GM23338 (cell line): ENCODE results near the gene KDM4C. TPM values are rescaled to one million over a fixed set of nuclear protein-coding genes. Genes with fewer than 3 reads are reported as not detected.
"Not testable (repeated sequence)": the region's sequence is repeated elsewhere in the genome, so short reads cannot be mapped to it uniquely, and the experiment has no call there.

Experiments used
- ATAC-seq: fragments of 200-7000 bp; cut with Tn5 transposase; 3 replicates; pipeline ENCODE4 v1.9.1; 2020
- DNase-seq: peaks from one replicate; pipeline ENCODE4 v3.0.0-alpha.2; 2015; ENCODE audit warnings: low spot score
- H2AFZ ChIP-seq: fragments of 200-600 bp; sonication (generic); 2 replicates; pipeline ENCODE4 v1.8.0; 2016; ENCODE audit warnings: antibody characterized with exemption, mild to moderate bottlenecking, moderate library complexity
- H3F3A ChIP-seq: fragments of 200-600 bp; sonication (generic); replicated peaks from 2 replicates; pipeline ENCODE4 v1.8.0; 2017; ENCODE audit warnings: antibody characterized with exemption, mixed run types, low read depth
- H3K27ac ChIP-seq: fragments of 200-600 bp; sonication (generic); 2 replicates; pipeline ENCODE4 v1.6.1; 2016; ENCODE audit warnings: low read depth
- H3K27me3 ChIP-seq: fragments of 200-600 bp; sonication (generic); 2 replicates; pipeline ENCODE4 v1.8.0; 2016; ENCODE audit warnings: mild to moderate bottlenecking, mixed run types, moderate library complexity; ENCODE audit not compliant: insufficient read depth
- H3K36me3 ChIP-seq: fragments of 200-600 bp; sonication (generic); 2 replicates; pipeline ENCODE4 v1.8.0; 2016; ENCODE audit warnings: mild to moderate bottlenecking; ENCODE audit not compliant: insufficient read depth
- H3K4me1 ChIP-seq: fragments of 200-600 bp; sonication (generic); 2 replicates; pipeline ENCODE4 v1.8.0; 2016; ENCODE audit warnings: mild to moderate bottlenecking, moderate library complexity; ENCODE audit not compliant: insufficient read depth
- H3K4me2 ChIP-seq: fragments of 200-600 bp; sonication (generic); 2 replicates; pipeline ENCODE4 v1.7.1; 2017; ENCODE audit warnings: mixed run types
- H3K4me3 ChIP-seq: fragments of 200-600 bp; sonication (generic); 2 replicates; pipeline ENCODE4 v1.6.1; 2016; ENCODE audit warnings: mixed run types
- H3K79me2 ChIP-seq: fragments of 200-600 bp; sonication (generic); replicated peaks from 2 replicates; pipeline ENCODE4 v1.8.0; 2017; ENCODE audit warnings: mild to moderate bottlenecking; ENCODE audit not compliant: insufficient read depth
- H3K9me2 ChIP-seq: fragments of 200-600 bp; sonication (generic); 2 replicates; pipeline ENCODE4 v1.8.0; 2017; ENCODE audit not compliant: insufficient read depth
- H4K20me1 ChIP-seq: fragments of 200-600 bp; sonication (generic); replicated peaks from 2 replicates; pipeline ENCODE4 v1.8.0; 2017; ENCODE audit warnings: mild to moderate bottlenecking; ENCODE audit not compliant: insufficient read depth
- H3K27ac Mint-ChIP-seq: 2 replicates; pipeline ENCODE4 v1.8.0; 2020; ENCODE audit warnings: inconsistent platforms, mild to moderate bottlenecking, moderate library complexity, mixed read lengths
- H3K27me3 Mint-ChIP-seq: 3 replicates; pipeline ENCODE4 v1.8.0; 2022; ENCODE audit warnings: low read depth, mild to moderate bottlenecking, moderate library complexity, mixed read lengths, inconsistent platforms; ENCODE audit not compliant: insufficient read depth, poor library complexity
- H3K36me3 Mint-ChIP-seq: 3 replicates; pipeline ENCODE4 v1.8.0; 2021; ENCODE audit warnings: low read depth, mild to moderate bottlenecking, inconsistent platforms, moderate library complexity, mixed read lengths
- H3K4me1 Mint-ChIP-seq: 3 replicates; pipeline ENCODE4 v1.8.0; 2020; ENCODE audit warnings: mild to moderate bottlenecking, inconsistent platforms, mixed read lengths
- H3K4me3 Mint-ChIP-seq: 3 replicates; pipeline ENCODE4 v1.8.0; 2021; ENCODE audit warnings: moderate library complexity, mild to moderate bottlenecking, inconsistent platforms, mixed read lengths
- H3K9me3 Mint-ChIP-seq: 3 replicates; pipeline ENCODE4 v1.8.0; 2020; ENCODE audit warnings: moderate library complexity, mild to moderate bottlenecking, inconsistent platforms, mixed read lengths
- CREB1 ChIP-seq: fragments of 250-450 bp; sonication (Bioruptor Pico); IDR thresholded peaks from 2 replicates; pipeline ENCODE4 v1.5.0; 2020; ENCODE audit warnings: low read depth, mild to moderate bottlenecking, moderate library complexity
- polyA plus RNA-seq: library from polyadenylated mRNA; unstranded; fragments of >200 nt; fragmentation: Nextera tagmentation; extraction: Ambion mirVana; gene quantifications from 2 replicates; pipeline ENCODE4 v1.2.1, GENCODE V29; 2016
- total RNA-seq: library from RNA; depleted of rRNA; stranded (reverse); fragments of >200 nt; shearing (Covaris generic); gene quantifications from 2 replicates; pipeline ENCODE4 v1.2.3, GENCODE V29; 2014
- TF ChIP-seq, protein P1 (sequence below), 2 experiments: fragments of 200-600 bp in 1 of 2; sonication (generic) in 1 of 2; conservative IDR thresholded peaks; 2 replicates each; pipeline versions ENCODE4 v1.5.1 to v1.6.1; 2016 to 2017; ENCODE audit warnings: antibody characterized with exemption in 2 of 2, low read depth in 2 of 2, mild to moderate bottlenecking in 2 of 2, moderate library complexity in 1 of 2
- TF ChIP-seq, protein P2 (sequence below): IDR thresholded peaks from 2 replicates; pipeline ENCODE4 v1.6.1; 2016; ENCODE audit warnings: antibody characterized with exemption
- TF ChIP-seq, protein P3 (sequence below): IDR thresholded peaks from one replicate; pipeline ENCODE4 v1.6.1; 2018; ENCODE audit warnings: antibody characterized with exemption; ENCODE audit not compliant: unreplicated experiment
- TF ChIP-seq, protein P4 (sequence below): fragments of 250-450 bp; sonication (Bioruptor Pico); IDR thresholded peaks from 2 replicates; pipeline ENCODE4 v1.5.0; 2020; ENCODE audit warnings: mild to moderate bottlenecking, moderate library complexity

The KDM4C gene
- total and polyA plus RNA-seq, 2 experiments from 2014 or later, result 12.0 to 43.8 TPM

DNA sequence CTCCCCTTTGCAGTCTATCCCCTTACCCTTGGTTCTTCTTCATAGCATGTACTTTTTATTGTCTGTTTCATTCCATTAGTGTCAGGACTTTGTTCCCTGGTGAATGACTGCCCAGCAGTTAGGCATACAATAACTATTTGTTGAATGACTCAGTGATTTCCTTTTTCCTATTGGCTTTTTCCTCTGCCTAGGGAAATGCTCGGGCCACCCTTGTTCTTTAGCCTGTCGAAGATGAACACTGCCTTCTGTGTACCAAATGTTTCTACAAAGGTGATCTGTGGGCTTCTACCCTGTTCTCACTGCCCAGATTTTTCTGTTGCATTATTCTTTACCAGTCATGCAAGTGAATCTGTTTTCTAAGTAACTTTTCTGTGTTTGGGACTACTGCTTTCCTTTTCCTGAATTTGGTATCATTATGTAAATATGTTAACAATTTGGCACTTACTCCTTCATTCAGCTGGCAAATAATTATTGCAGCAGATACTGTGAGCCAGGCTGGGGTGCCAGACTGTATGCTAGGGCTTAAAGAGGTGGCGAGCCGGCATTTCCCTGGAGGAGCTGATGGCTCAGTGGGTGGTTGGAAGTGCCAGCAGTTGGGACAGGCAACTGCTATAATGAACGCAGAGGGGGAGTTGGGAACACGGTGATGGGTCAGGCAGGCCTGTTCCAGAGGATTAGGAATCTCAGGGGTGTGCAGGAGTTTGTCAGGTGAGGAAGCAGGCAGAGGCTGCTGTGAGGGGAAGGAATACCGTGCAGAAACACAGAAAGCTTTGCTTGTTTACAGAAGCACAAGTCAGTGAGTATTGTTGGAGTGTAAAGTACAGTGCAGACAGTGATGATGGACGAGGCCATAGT, 30.6 kb downstream of the KDM4C start (continued):
- TF ChIP-seq, protein P1, sequence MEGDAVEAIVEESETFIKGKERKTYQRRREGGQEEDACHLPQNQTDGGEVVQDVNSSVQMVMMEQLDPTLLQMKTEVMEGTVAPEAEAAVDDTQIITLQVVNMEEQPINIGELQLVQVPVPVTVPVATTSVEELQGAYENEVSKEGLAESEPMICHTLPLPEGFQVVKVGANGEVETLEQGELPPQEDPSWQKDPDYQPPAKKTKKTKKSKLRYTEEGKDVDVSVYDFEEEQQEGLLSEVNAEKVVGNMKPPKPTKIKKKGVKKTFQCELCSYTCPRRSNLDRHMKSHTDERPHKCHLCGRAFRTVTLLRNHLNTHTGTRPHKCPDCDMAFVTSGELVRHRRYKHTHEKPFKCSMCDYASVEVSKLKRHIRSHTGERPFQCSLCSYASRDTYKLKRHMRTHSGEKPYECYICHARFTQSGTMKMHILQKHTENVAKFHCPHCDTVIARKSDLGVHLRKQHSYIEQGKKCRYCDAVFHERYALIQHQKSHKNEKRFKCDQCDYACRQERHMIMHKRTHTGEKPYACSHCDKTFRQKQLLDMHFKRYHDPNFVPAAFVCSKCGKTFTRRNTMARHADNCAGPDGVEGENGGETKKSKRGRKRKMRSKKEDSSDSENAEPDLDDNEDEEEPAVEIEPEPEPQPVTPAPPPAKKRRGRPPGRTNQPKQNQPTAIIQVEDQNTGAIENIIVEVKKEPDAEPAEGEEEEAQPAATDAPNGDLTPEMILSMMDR (conservative IDR thresholded peaks at IDR 0.05; ENCODE audit: low read depth in 2 of 2), result no peak
- TF ChIP-seq, protein P2, sequence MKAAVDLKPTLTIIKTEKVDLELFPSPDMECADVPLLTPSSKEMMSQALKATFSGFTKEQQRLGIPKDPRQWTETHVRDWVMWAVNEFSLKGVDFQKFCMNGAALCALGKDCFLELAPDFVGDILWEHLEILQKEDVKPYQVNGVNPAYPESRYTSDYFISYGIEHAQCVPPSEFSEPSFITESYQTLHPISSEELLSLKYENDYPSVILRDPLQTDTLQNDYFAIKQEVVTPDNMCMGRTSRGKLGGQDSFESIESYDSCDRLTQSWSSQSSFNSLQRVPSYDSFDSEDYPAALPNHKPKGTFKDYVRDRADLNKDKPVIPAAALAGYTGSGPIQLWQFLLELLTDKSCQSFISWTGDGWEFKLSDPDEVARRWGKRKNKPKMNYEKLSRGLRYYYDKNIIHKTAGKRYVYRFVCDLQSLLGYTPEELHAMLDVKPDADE, result no peak
- TF ChIP-seq, protein P3, sequence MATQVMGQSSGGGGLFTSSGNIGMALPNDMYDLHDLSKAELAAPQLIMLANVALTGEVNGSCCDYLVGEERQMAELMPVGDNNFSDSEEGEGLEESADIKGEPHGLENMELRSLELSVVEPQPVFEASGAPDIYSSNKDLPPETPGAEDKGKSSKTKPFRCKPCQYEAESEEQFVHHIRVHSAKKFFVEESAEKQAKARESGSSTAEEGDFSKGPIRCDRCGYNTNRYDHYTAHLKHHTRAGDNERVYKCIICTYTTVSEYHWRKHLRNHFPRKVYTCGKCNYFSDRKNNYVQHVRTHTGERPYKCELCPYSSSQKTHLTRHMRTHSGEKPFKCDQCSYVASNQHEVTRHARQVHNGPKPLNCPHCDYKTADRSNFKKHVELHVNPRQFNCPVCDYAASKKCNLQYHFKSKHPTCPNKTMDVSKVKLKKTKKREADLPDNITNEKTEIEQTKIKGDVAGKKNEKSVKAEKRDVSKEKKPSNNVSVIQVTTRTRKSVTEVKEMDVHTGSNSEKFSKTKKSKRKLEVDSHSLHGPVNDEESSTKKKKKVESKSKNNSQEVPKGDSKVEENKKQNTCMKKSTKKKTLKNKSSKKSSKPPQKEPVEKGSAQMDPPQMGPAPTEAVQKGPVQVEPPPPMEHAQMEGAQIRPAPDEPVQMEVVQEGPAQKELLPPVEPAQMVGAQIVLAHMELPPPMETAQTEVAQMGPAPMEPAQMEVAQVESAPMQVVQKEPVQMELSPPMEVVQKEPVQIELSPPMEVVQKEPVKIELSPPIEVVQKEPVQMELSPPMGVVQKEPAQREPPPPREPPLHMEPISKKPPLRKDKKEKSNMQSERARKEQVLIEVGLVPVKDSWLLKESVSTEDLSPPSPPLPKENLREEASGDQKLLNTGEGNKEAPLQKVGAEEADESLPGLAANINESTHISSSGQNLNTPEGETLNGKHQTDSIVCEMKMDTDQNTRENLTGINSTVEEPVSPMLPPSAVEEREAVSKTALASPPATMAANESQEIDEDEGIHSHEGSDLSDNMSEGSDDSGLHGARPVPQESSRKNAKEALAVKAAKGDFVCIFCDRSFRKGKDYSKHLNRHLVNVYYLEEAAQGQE, result no peak

DNA sequence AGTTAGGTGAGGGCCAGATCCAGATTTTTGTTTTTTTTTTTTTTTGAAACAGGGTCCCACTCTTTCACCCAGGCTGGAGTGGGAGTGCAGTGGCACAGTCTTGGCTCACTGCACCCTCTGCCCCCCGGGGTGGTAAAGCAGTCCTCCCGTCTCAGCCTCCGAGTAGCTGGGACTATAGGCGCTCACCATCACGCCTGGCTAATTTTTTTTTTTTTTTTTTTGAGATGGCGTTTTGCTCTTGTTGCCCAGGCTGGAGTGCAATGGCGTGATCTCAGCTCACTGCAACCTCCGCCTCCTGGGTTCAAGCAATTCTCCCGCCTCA, 31.2 kb downstream of the KDM4C start:
- H2AFZ ChIP-seq, H3K36me3 ChIP-seq, H3K9me3 Mint-ChIP-seq, DNase-seq, H3K4me3 Mint-ChIP-seq, H4K20me1 ChIP-seq, H3K9me2 ChIP-seq, H3K27me3 Mint-ChIP-seq, ATAC-seq, H3K4me3 ChIP-seq, H3K4me2 ChIP-seq, H3K27ac Mint-ChIP-seq, H3K27me3 ChIP-seq, H3F3A ChIP-seq: not testable (repeated sequence)
- Histone ChIP-seq H3K27ac (0 out of 2 replicates have a peak overlapping the region, but pooled peaks have one; percentile 58), H3K4me1 (peaks cover 20% of the 10 kb centered on the region), H3K79me2 (peaks cover 80% of the 10 kb centered on the region)
- peaks cover 16% of the 10 kb centered on the region for H3K36me3 Mint-ChIP-seq
- peaks cover 25% of the 10 kb centered on the region for H3K4me1 Mint-ChIP-seq

DNA sequence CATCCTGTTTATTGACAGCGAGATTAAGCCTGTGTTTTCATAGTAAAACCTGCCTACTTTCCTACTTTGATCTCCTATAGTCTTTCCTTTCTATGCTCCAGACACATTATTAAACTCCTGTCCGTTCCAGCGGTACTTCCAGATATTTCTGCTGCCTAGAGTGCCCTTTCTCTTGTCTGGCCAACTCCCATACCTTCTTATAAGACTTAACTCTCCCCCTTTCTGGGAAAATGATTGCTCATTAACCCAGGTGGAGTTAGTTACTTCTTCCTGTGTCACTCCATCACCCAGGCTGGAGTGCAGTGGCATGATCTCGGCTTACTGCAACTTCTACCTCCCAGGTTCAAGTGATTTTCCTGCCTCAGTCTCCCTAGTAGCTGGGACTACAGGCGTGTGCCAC, 33.1 kb downstream of the KDM4C start:
- H3F3A ChIP-seq, result 0 out of 2 replicates have a peak, but pooled peaks cover 4% of the 10 kb centered on the region
- Mint-ChIP-seq H3K27me3 (peaks cover 3% of the 10 kb centered on the region), H3K27ac (no peak overlapping the region), H3K4me3 (no peak overlapping the region), H3K4me1 (peaks cover 17% of the 10 kb centered on the region), H3K9me3 (no peaks in the 10 kb centered on the region), H3K36me3 (peaks cover 23% of the 10 kb centered on the region)
- no peak overlapping the region for H2AFZ ChIP-seq
- no peaks in the 10 kb centered on the region for H3K27me3 ChIP-seq
- no peak for ATAC-seq
- peaks cover 17% of the 10 kb centered on the region for H3K4me1 ChIP-seq
- no peak for DNase-seq
- H3K36me3 ChIP-seq, result 0 out of 2 replicates have a peak, but pooled peaks cover 11% of the 10 kb centered on the region
- no peak overlapping the region for H3K27ac ChIP-seq
- peaks cover 62% of the 10 kb centered on the region for H3K79me2 ChIP-seq
- no peaks in the 10 kb centered on the region for H4K20me1 ChIP-seq
- H3K4me3 ChIP-seq, result no peak overlapping the region
- no peaks in the 10 kb centered on the region for H3K9me2 ChIP-seq
- H3K4me2 ChIP-seq, result no peak overlapping the region
- no peak for TF ChIP-seq CREB1 (CRISPR knock-in tag)
- TF ChIP-seq, protein P4, sequence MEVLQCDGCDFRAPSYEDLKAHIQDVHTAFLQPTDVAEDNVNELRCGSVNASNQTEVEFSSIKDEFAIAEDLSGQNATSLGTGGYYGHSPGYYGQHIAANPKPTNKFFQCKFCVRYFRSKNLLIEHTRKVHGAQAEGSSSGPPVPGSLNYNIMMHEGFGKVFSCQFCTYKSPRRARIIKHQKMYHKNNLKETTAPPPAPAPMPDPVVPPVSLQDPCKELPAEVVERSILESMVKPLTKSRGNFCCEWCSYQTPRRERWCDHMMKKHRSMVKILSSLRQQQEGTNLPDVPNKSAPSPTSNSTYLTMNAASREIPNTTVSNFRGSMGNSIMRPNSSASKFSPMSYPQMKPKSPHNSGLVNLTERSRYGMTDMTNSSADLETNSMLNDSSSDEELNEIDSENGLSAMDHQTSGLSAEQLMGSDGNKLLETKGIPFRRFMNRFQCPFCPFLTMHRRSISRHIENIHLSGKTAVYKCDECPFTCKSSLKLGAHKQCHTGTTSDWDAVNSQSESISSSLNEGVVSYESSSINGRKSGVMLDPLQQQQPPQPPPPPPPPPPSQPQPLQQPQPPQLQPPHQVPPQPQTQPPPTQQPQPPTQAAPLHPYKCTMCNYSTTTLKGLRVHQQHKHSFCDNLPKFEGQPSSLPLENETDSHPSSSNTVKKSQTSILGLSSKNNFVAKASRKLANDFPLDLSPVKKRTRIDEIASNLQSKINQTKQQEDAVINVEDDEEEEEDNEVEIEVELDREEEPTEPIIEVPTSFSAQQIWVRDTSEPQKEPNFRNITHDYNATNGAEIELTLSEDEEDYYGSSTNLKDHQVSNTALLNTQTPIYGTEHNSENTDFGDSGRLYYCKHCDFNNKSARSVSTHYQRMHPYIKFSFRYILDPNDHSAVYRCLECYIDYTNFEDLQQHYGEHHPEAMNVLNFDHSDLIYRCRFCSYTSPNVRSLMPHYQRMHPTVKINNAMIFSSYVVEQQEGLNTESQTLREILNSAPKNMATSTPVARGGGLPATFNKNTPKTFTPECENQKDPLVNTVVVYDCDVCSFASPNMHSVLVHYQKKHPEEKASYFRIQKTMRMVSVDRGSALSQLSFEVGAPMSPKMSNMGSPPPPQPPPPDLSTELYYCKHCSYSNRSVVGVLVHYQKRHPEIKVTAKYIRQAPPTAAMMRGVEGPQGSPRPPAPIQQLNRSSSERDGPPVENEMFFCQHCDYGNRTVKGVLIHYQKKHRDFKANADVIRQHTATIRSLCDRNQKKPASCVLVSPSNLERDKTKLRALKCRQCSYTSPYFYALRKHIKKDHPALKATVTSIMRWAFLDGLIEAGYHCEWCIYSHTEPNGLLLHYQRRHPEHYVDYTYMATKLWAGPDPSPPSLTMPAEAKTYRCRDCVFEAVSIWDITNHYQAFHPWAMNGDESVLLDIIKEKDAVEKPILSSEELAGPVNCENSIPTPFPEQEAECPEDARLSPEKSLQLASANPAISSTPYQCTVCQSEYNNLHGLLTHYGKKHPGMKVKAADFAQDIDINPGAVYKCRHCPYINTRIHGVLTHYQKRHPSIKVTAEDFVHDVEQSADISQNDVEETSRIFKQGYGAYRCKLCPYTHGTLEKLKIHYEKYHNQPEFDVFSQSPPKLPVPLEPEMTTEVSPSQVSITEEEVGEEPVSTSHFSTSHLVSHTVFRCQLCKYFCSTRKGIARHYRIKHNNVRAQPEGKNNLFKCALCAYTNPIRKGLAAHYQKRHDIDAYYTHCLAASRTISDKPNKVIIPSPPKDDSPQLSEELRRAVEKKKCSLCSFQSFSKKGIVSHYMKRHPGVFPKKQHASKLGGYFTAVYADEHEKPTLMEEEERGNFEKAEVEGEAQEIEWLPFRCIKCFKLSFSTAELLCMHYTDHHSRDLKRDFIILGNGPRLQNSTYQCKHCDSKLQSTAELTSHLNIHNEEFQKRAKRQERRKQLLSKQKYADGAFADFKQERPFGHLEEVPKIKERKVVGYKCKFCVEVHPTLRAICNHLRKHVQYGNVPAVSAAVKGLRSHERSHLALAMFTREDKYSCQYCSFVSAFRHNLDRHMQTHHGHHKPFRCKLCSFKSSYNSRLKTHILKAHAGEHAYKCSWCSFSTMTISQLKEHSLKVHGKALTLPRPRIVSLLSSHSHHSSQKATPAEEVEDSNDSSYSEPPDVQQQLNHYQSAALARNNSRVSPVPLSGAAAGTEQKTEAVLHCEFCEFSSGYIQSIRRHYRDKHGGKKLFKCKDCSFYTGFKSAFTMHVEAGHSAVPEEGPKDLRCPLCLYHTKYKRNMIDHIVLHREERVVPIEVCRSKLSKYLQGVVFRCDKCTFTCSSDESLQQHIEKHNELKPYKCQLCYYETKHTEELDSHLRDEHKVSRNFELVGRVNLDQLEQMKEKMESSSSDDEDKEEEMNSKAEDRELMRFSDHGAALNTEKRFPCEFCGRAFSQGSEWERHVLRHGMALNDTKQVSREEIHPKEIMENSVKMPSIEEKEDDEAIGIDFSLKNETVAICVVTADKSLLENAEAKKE (CRISPR knock-in tag), result no peak
